Stimulated activated CD8-positive, alpha-beta memory T cell treated with anti-CD3 and anti-CD28 coated beads, Interleukin-7, amount 100 ng/mL, for 24 hours (primary cell): ENCODE measurements around the gene COQ2.

ENCODE experiments used
- DNase-seq: peaks from one replicate; pipeline ENCODE4 v3.0.0-alpha.2; 2020; ENCODE audit warnings: low read depth

The COQ2 gene

GRCh38 chr4:83216959-83217683, 67.5 kb downstream of the COQ2 start:
- no peak for DNase-seq

- DNase-seq = no peak
These were observed 70.5 kb downstream of the COQ2 start for GRCh38 chr4:83214079-83214478.
